MV-4-11 (cell line): ENCODE data around the gene RARRES1.
A peak's percentile ranks its signal among the peaks of the same experiment; 100 is the strongest.

ENCODE experiments used
- DNase-seq: peaks from one replicate; lab custom pipeline; 2025; lab: John Stamatoyannopoulos, UW

RARRES1 gene

GRCh38 chr3:158731938-158732855, at the start of gene RARRES1:
RARRES1 (minus strand) TSS chr3:158732457; CDS start chr3:158732415, 42 bp downstream.
- DNase-seq: no peak

GRCh38 chr3:158781849-158782248, 49.6 kb upstream of the RARRES1 start:
- no peak for DNase-seq

GRCh38 chr3:158781191-158781590, 48.9 kb upstream of the RARRES1 start:
- DNase-seq: no peak

GRCh38 chr3:158780766-158781165, 48.5 kb upstream of the RARRES1 start:
- no peak for DNase-seq

- peak; percentile 18 for DNase-seq
Observed at GRCh38 chr3:158777161-158777873, 45.1 kb upstream of the RARRES1 start.

- DNase-seq: no peak
Observed at GRCh38 chr3:158776531-158776930, 44.3 kb upstream of the RARRES1 start.

GRCh38 chr3:158775426-158776410, 43.5 kb upstream of the RARRES1 start:
- peak; percentile 7 for DNase-seq

- DNase-seq: no peak
Observed at GRCh38 chr3:158774965-158775364, 42.7 kb upstream of the RARRES1 start.

GRCh38 chr3:158773845-158774830, 41.9 kb upstream of the RARRES1 start:
- DNase-seq: no peak

GRCh38 chr3:158773166-158773565, 40.9 kb upstream of the RARRES1 start:
- no peak for DNase-seq

- DNase-seq: no peak
Observed at GRCh38 chr3:158771982-158772381, 39.7 kb upstream of the RARRES1 start.

GRCh38 chr3:158771577-158771976, 39.3 kb upstream of the RARRES1 start:
- no peak for DNase-seq

- DNase-seq: no peak
Observed at GRCh38 chr3:158770741-158771350, 38.6 kb upstream of the RARRES1 start.

GRCh38 chr3:158769952-158770740, 37.9 kb upstream of the RARRES1 start:
- DNase-seq: no peak

- no peak for DNase-seq
Observed at GRCh38 chr3:158769549-158769948, 37.3 kb upstream of the RARRES1 start.

GRCh38 chr3:158768881-158769543, 36.8 kb upstream of the RARRES1 start:
- DNase-seq: peak; percentile 28

- DNase-seq: no peak
Observed at GRCh38 chr3:158768361-158768787, 36.1 kb upstream of the RARRES1 start.

- no peak for DNase-seq
Observed at GRCh38 chr3:158766364-158766763, 34.1 kb upstream of the RARRES1 start.
